HepG2 (cell line): ENCODE results near the gene ING2. TPM values are rescaled to one million over a fixed set of nuclear protein-coding genes. Genes with fewer than 3 reads are reported as not detected.

ENCODE experiments used
- ATAC-seq: fragments of 200-7000 bp; cut with Tn5 transposase; 3 replicates; pipeline ENCODE4 v1.9.1; 2020; ENCODE audit warnings: mild to moderate bottlenecking, moderate library complexity
- BruUV-seq: library from RNA; stranded (reverse); fragments of 400-500 nt; replicated peaks from 2 replicates; lab custom pipeline; 2021; lab: Mats Ljungman, UMichigan
- CTCF ChIA-PET: fragments of 300-600 bp; formaldehyde crosslinking; extraction: SDS; loops from one replicate; lab custom pipeline; 2021; ENCODE audit warnings: low total read pairs, inconsistent platforms, low intra/inter-chr PET ratio; lab: Yijun Ruan, JAX
- POLR2A ChIA-PET: fragments of 350-600 bp; sonication (Branson Sonifier 250); formaldehyde crosslinking; loops from one replicate; lab custom pipeline; 2020; ENCODE audit warnings: antibody characterized with exemption, inconsistent platforms; lab: Yijun Ruan, JAX
- DNase-seq: peaks from one replicate; pipeline ENCODE4 v3.0.0-alpha.2; 2015; ENCODE audit warnings: low spot score
- FAIRE-seq: peaks from 3 replicates; lab custom pipeline; 2011; peaks lifted over from hg19 to GRCh38; lab: Jason Lieb, UNC
- H2AFZ ChIP-seq: one replicate; pipeline ENCODE4 v1.6.1; 2011; ENCODE audit warnings: low read length, inconsistent platforms
- H3K27ac ChIP-seq: fragments of 300-600 bp; 3 replicates; pipeline ENCODE4 v1.8.0; 2011; ENCODE audit warnings: mixed run types, mild to moderate bottlenecking, mixed read lengths, low read length, inconsistent platforms; ENCODE audit not compliant: insufficient read depth; ENCODE audit errors: extremely low read length
- H3K27me3 ChIP-seq, 2 experiments: fragments of 200-600 bp in 1 of 2; 2 replicates in 1 of 2; 3 replicates in 1 of 2; pipeline versions ENCODE4 v1.6.0 to v1.8.0; 2011; ENCODE audit warnings: low read length in 2 of 2, mild to moderate bottlenecking in 2 of 2, moderate library complexity in 2 of 2, inconsistent platforms in 1 of 2; ENCODE audit not compliant: insufficient read depth in 2 of 2, control insufficient read depth in 1 of 2
- H3K36me3 ChIP-seq, 2 experiments: fragments of 200-600 bp in 1 of 2; replicated peaks in 1 of 2; 2 replicates in 1 of 2; 3 replicates in 1 of 2; pipeline versions ENCODE4 v1.5.1 to v1.8.0; 2011; ENCODE audit warnings: low read length in 2 of 2, inconsistent platforms in 1 of 2; ENCODE audit not compliant: insufficient read depth in 2 of 2, control insufficient read depth in 1 of 2
- H3K4me1 ChIP-seq: 2 replicates; pipeline ENCODE4 v1.5.1; 2012; ENCODE audit warnings: low read length, inconsistent platforms; ENCODE audit not compliant: insufficient read depth
- H3K4me2 ChIP-seq: 2 replicates; pipeline ENCODE4 v1.6.0; 2011; ENCODE audit warnings: low read depth, low read length, inconsistent platforms
- H3K4me3 ChIP-seq, 3 experiments: fragments of 200-600 bp in 1 of 3; sonication (generic), shearing (Covaris generic) in 1 of 3; replicated peaks in 1 of 3; 2 replicates each; pipeline ENCODE4 v1.5.1; 2011 to 2016; ENCODE audit warnings: low read length in 3 of 3, inconsistent platforms in 2 of 3, low read depth in 2 of 3, mild to moderate bottlenecking in 2 of 3, control low read depth in 1 of 3, mixed read lengths in 1 of 3; ENCODE audit not compliant: insufficient read depth in 1 of 3
- H3K79me2 ChIP-seq: one replicate; pipeline ENCODE4 v1.6.1; 2011; ENCODE audit warnings: low read length, inconsistent platforms; ENCODE audit not compliant: insufficient read depth
- H3K9ac ChIP-seq: 2 replicates; pipeline ENCODE4 v1.6.0; 2011; ENCODE audit warnings: mild to moderate bottlenecking, low read depth, low read length, inconsistent platforms; ENCODE audit not compliant: insufficient read depth
- H3K9me3 ChIP-seq: 2 replicates; pipeline ENCODE4 v1.5.1; 2012; ENCODE audit warnings: mild to moderate bottlenecking, low read length
- H4K20me1 ChIP-seq: 2 replicates; pipeline ENCODE4 v1.6.0; 2011; ENCODE audit warnings: inconsistent platforms, mild to moderate bottlenecking, low read length, moderate library complexity; ENCODE audit not compliant: insufficient read depth
- ADNP ChIP-seq: sonication (generic); formaldehyde crosslinking; IDR thresholded peaks from 2 replicates; pipeline ENCODE4 v1.4.0; 2020; ENCODE audit warnings: missing genetic modification reagents
- ZSCAN9 ChIP-seq: IDR thresholded peaks from 2 replicates; pipeline ENCODE4 v1.6.1; 2016; ENCODE audit warnings: borderline replicate concordance
- WGBS: methylation state at CpG from one replicate; pipeline ENCODE4 v1.1.6; 2017; ENCODE audit warnings: low lambda C conversion rate; 5-methylcytosine and 5-hydroxymethylcytosine counted together
- in situ Hi-C: cut with HindIII; loops from 2 replicates; pipeline ENCODE4 v1.10.0; 2017; ENCODE audit warnings: low pct_unique_long_range_greater_than_20kb; ENCODE audit not compliant: extremely low pct_ligation_motif_present
- intact Hi-C: fragments of 100-400 bp; cut with micrococcal nuclease; formaldehyde crosslinking; loops from one replicate; pipeline ENCODE4 v1.10.0; 2022; ENCODE audit not compliant: unreplicated experiment
- polyA plus RNA-seq, 8 experiments: library from polyadenylated mRNA; depleted of rRNA in 3 of 8; stranded (reverse) in 7 of 8; unstranded in 1 of 8; fragments of >200 nt; fragmentation: Illumina TruSeq in 4 of 8; extraction: Trizol in 4 of 8; gene quantifications; 2 replicates each; pipeline versions ENCODE4 v1.2.1 to v1.2.3, GENCODE V29; 2011 to 2016; ENCODE audit warnings: low read depth in 4 of 8, missing spikeins in 1 of 8, mixed read lengths in 1 of 8; ENCODE audit not compliant: insufficient read depth in 1 of 8
- total RNA-seq, 5 experiments: library from RNA; depleted of rRNA; stranded (reverse); fragments of >200 nt; fragmentation: Illumina TruSeq; extraction: Trizol; gene quantifications; 2 replicates each; pipeline ENCODE4 v1.2.3, GENCODE V29; 2016; ENCODE audit warnings: low read depth in 1 of 5
- TF ChIP-seq, protein P1 (sequence below): IDR thresholded peaks from 2 replicates; pipeline ENCODE4 v1.6.1; 2016; ENCODE audit warnings: mild to moderate bottlenecking, missing biosample characterization, missing genetic modification reagents
- TF ChIP-seq, protein P2 (sequence below): sonication (generic); formaldehyde crosslinking; IDR thresholded peaks from 2 replicates; pipeline ENCODE4 v1.5.0; 2020; ENCODE audit warnings: mild to moderate bottlenecking, missing genetic modification reagents
- TF ChIP-seq, protein P3 (sequence below): sonication (generic); formaldehyde crosslinking; IDR thresholded peaks from 2 replicates; pipeline ENCODE4 v1.4.0; 2020; ENCODE audit warnings: missing genetic modification reagents

ING2 gene
- total and polyA plus RNA-seq, 2 of the 13 experiments (the other 11 are each of a cell fraction or from before 2014, with no cell fraction given): 6.6 to 12.4 TPM

DNA sequence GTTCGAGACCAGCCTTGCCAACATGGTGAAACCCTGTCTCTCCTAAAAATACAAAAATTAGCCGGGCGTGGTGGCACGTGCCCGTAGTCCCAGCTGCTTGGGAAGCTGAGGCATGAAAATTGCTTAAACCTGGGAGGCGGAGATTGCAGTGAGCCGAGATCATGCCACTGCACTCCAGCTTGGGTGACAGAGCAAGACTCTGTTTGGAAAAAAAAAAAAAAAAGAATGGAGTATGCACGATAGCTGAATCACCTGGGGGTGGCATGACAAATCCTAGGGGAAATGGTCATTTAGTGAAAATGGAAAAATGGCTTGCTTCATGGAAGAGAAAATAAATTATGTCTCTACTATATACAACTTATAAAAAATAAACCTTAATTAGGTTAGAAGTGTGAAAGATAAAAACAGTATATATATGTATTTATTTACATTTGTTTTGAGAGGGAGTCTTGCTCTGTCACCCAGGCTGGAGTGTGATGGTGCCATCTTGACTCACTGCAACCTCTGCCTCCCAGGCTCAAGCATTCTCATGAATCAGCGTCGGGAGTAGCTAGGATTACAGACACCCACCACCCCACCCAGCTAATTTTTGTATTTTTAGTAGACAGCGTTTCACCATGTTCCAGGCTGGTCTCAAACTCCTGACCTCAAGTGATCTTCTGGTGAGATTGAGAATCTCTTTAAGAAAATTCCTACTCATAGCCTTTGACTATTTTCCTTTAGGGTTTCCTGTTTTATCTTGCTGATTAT, 19.3 kb upstream of the ING2 start:
- H3K9ac ChIP-seq: no peak overlapping the region
- in situ Hi-C loops (no loop called here), intact Hi-C loops (no loop called here)
- no peaks in the 10 kb centered on the region for H3K9me3 ChIP-seq
- H3K27ac ChIP-seq: no peak overlapping the region
- no peak overlapping the region for H2AFZ ChIP-seq
- POLR2A ChIA-PET: no interaction called here
- no peak overlapping the region for H3K4me2 ChIP-seq
- H3K4me1 ChIP-seq: peaks cover 10% of the 10 kb centered on the region; the same call in 1 of the 2 replicates
- DNase-seq: no peak
- 82% methylated on average over 11 of the region's 11 CpGs for WGBS
- ATAC-seq: no peak
- TF ChIP-seq ZSCAN9 (CRISPR knock-in tag) (no peak), ADNP (no peak)
- TF ChIP-seq, protein P1, sequence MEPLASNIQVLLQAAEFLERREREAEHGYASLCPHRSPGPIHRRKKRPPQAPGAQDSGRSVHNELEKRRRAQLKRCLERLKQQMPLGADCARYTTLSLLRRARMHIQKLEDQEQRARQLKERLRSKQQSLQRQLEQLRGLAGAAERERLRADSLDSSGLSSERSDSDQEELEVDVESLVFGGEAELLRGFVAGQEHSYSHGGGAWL (CRISPR knock-in tag): no peak
- TF ChIP-seq, protein P2, sequence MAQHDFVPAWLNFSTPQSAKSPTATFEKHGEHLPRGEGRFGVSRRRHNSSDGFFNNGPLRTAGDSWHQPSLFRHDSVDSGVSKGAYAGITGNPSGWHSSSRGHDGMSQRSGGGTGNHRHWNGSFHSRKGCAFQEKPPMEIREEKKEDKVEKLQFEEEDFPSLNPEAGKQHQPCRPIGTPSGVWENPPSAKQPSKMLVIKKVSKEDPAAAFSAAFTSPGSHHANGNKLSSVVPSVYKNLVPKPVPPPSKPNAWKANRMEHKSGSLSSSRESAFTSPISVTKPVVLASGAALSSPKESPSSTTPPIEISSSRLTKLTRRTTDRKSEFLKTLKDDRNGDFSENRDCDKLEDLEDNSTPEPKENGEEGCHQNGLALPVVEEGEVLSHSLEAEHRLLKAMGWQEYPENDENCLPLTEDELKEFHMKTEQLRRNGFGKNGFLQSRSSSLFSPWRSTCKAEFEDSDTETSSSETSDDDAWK (CRISPR knock-in tag): no peak
- TF ChIP-seq, protein P3, sequence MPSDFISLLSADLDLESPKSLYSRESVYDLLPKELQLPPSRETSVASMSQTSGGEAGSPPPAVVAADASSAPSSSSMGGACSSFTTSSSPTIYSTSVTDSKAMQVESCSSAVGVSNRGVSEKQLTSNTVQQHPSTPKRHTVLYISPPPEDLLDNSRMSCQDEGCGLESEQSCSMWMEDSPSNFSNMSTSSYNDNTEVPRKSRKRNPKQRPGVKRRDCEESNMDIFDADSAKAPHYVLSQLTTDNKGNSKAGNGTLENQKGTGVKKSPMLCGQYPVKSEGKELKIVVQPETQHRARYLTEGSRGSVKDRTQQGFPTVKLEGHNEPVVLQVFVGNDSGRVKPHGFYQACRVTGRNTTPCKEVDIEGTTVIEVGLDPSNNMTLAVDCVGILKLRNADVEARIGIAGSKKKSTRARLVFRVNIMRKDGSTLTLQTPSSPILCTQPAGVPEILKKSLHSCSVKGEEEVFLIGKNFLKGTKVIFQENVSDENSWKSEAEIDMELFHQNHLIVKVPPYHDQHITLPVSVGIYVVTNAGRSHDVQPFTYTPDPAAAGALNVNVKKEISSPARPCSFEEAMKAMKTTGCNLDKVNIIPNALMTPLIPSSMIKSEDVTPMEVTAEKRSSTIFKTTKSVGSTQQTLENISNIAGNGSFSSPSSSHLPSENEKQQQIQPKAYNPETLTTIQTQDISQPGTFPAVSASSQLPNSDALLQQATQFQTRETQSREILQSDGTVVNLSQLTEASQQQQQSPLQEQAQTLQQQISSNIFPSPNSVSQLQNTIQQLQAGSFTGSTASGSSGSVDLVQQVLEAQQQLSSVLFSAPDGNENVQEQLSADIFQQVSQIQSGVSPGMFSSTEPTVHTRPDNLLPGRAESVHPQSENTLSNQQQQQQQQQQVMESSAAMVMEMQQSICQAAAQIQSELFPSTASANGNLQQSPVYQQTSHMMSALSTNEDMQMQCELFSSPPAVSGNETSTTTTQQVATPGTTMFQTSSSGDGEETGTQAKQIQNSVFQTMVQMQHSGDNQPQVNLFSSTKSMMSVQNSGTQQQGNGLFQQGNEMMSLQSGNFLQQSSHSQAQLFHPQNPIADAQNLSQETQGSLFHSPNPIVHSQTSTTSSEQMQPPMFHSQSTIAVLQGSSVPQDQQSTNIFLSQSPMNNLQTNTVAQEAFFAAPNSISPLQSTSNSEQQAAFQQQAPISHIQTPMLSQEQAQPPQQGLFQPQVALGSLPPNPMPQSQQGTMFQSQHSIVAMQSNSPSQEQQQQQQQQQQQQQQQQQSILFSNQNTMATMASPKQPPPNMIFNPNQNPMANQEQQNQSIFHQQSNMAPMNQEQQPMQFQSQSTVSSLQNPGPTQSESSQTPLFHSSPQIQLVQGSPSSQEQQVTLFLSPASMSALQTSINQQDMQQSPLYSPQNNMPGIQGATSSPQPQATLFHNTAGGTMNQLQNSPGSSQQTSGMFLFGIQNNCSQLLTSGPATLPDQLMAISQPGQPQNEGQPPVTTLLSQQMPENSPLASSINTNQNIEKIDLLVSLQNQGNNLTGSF (CRISPR knock-in tag): no peak
- TF ChIP-seq, all 625 proteins: peak for 0
- Histone ChIP-seq H4K20me1 (no peaks in the 10 kb centered on the region), H3K27me3 (no peaks in the 10 kb centered on the region), H3K36me3 (no peaks in the 10 kb centered on the region), H3K4me3 (no peak overlapping the region), H3K79me2 (no peaks in the 10 kb centered on the region)
- FAIRE-seq: no peak
- CTCF ChIA-PET: no interaction called here
- no TSS peak for BruUV-seq
